Body of pancreas (tissue), 4 donors: ENCODE data around the gene ARHGEF37.

Experiments used
- CTCF ChIP-seq, 7 experiments: fragments of 450-650 bp in 4 of 7; fragments of 200-600 bp in 3 of 7; sonication (generic) in 3 of 7; IDR thresholded peaks; one replicate each; pipeline ENCODE4 v1.5.1; 2016 to 2019; ENCODE audit warnings: antibody characterized with exemption in 7 of 7
- POLR2A ChIP-seq, 3 donors: fragments of 450-650 bp; IDR thresholded peaks; one replicate each; pipeline ENCODE4 v1.6.1; 2016; ENCODE audit warnings: antibody characterized with exemption in 3 of 3, mild to moderate bottlenecking in 2 of 3

- TF ChIP-seq CTCF (IDR thresholded peaks at IDR 0.05) (no peak), POLR2A (IDR thresholded peaks at IDR 0.05) (no peak)
These were observed 98.8 kb downstream of the ARHGEF37 start for GRCh38 chr5:149679876-149680809.
